HCT116 (cell line): Measurements from ENCODE around the gene TBC1D1. TPM values are rescaled to one million over a fixed set of nuclear protein-coding genes. Genes with fewer than 3 reads are reported as not detected.

ENCODE experiments used
- ATAC-seq: fragments of 200-7000 bp; cut with Tn5 transposase; 2 replicates; pipeline ENCODE4 v1.9.1; 2020; ENCODE audit warnings: mild to moderate bottlenecking, moderate library complexity
- BruUV-seq: library from RNA; stranded (reverse); fragments of 400-500 nt; replicated peaks from 2 replicates; lab custom pipeline; 2021; lab: Mats Ljungman, UMichigan
- CTCF ChIA-PET: fragments of 300-600 bp; sonication (Branson Sonifier 250); formaldehyde crosslinking; loops from one replicate; lab custom pipeline; 2021; ENCODE audit warnings: antibody characterized with exemption; lab: Charles Lee
- POLR2A ChIA-PET: fragments of 300-600, 350-600 bp; sonication (Branson Sonifier 250); formaldehyde crosslinking; loops from one replicate; lab custom pipeline; 2021; ENCODE audit warnings: antibody characterized with exemption; lab: Charles Lee
- RAD21 ChIA-PET, 2 experiments: fragments of 300-600 bp; sonication (Branson Sonifier 250); formaldehyde crosslinking; loops; one replicate each; lab custom pipeline; 2023; ENCODE audit warnings: low total read pairs in 2 of 2; ENCODE audit not compliant: uncharacterized antibody in 2 of 2, unreplicated experiment in 2 of 2, low non-redundant PET in 1 of 2; lab: Charles Lee
- DNase-seq: peaks from one replicate; pipeline ENCODE4 v3.0.0-alpha.2; 2010; ENCODE audit warnings: low read depth, low spot score
- H2AFZ ChIP-seq: fragments of 200-600 bp; shearing (Covaris generic), sonication (generic); 2 replicates; pipeline ENCODE4 v1.6.1; 2017; ENCODE audit warnings: low read depth, mixed run types, mixed read lengths, antibody characterized with exemption, low read length; ENCODE audit not compliant: poor library complexity, severe bottlenecking
- H3K27ac ChIP-seq: 2 replicates; pipeline ENCODE4 v1.5.1; 2012; ENCODE audit warnings: low read depth, low read length
- H3K27me3 ChIP-seq: fragments of 200-600 bp; sonication (generic); 2 replicates; pipeline ENCODE4 v1.6.1; 2016; ENCODE audit warnings: mixed run types, low read length, mixed read lengths; ENCODE audit not compliant: insufficient read depth
- H3K36me3 ChIP-seq, 2 experiments: fragments of 200-500 bp in 1 of 2; fragments of 200-600 bp in 1 of 2; sonication (Bioruptor generic) in 1 of 2; sonication (generic) in 1 of 2; 2 replicates each; pipeline versions ENCODE4 v1.5.1 to v1.6.1; 2014 to 2016; ENCODE audit warnings: low read length in 2 of 2, inconsistent platforms in 1 of 2, mixed read lengths in 1 of 2, mixed run types in 1 of 2; ENCODE audit not compliant: insufficient read depth in 2 of 2, control insufficient read depth in 1 of 2
- H3K4me1 ChIP-seq, 2 experiments: fragments of 200-600 bp in 1 of 2; sonication (generic) in 1 of 2; 2 replicates each; pipeline versions ENCODE4 v1.5.1 to v1.6.1; 2012 to 2017; ENCODE audit warnings: low read length in 2 of 2, inconsistent platforms in 1 of 2, mild to moderate bottlenecking in 1 of 2, mixed read lengths in 1 of 2, mixed run types in 1 of 2, moderate library complexity in 1 of 2; ENCODE audit not compliant: insufficient read depth in 2 of 2, control insufficient read depth in 1 of 2
- H3K4me2 ChIP-seq: fragments of 200-600 bp; sonication (generic); 2 replicates; pipeline ENCODE4 v1.6.1; 2017; ENCODE audit warnings: mixed run types, low read length, mixed read lengths
- H3K4me3 ChIP-seq, 2 experiments: fragments of 200-600 bp in 1 of 2; sonication (generic) in 1 of 2; replicated peaks in 1 of 2; 2 replicates each; pipeline ENCODE4 v1.5.1; 2011 to 2016; ENCODE audit warnings: low read length in 2 of 2, control low read depth in 1 of 2, low read depth in 1 of 2, mild to moderate bottlenecking in 1 of 2, mixed read lengths in 1 of 2, mixed run types in 1 of 2
- H3K79me2 ChIP-seq: fragments of 200-600 bp; sonication (generic); 2 replicates; pipeline ENCODE4 v1.6.1; 2017; ENCODE audit warnings: mild to moderate bottlenecking, mixed run types, low read length, moderate library complexity, mixed read lengths; ENCODE audit not compliant: insufficient read depth
- H3K9ac ChIP-seq: fragments of 200-600 bp; sonication (generic); 2 replicates; pipeline ENCODE4 v1.6.1; 2016; ENCODE audit warnings: low read length, mixed read lengths
- H3K9me2 ChIP-seq: fragments of 200-600 bp; sonication (generic), shearing (Covaris generic); 2 replicates; pipeline ENCODE4 v1.6.1; 2017; ENCODE audit warnings: mixed run types, mild to moderate bottlenecking, moderate library complexity; ENCODE audit not compliant: insufficient read depth
- H3K9me3 ChIP-seq, 2 experiments: fragments of 200-500 bp in 1 of 2; fragments of 200-600 bp in 1 of 2; sonication (Bioruptor generic) in 1 of 2; sonication (generic) in 1 of 2; 2 replicates each; pipeline ENCODE4 v1.6.1; 2014 to 2017; ENCODE audit warnings: low read length in 2 of 2, mixed read lengths in 2 of 2, inconsistent platforms in 1 of 2, low read depth in 1 of 2, mild to moderate bottlenecking in 1 of 2, mixed run types in 1 of 2, moderate library complexity in 1 of 2; ENCODE audit not compliant: control insufficient read depth in 1 of 2, insufficient read depth in 1 of 2
- H4K20me1 ChIP-seq: fragments of 200-600 bp; sonication (generic), shearing (Covaris generic); 2 replicates; pipeline ENCODE4 v1.6.1; 2017; ENCODE audit warnings: mixed run types, mild to moderate bottlenecking, moderate library complexity; ENCODE audit not compliant: insufficient read depth
- CBX3 ChIP-seq: IDR thresholded peaks from 2 replicates; pipeline ENCODE4 v1.6.1; 2012; ENCODE audit warnings: low read depth
- EZH2phosphoT487 ChIP-seq: fragments of 200-600 bp; IDR thresholded peaks from 2 replicates; pipeline ENCODE4 v1.6.1; 2018; ENCODE audit warnings: antibody characterized with exemption, borderline replicate concordance
- FOSL1 ChIP-seq: IDR thresholded peaks from 2 replicates; pipeline ENCODE4 v1.6.1; 2012; ENCODE audit warnings: low read depth
- JUND ChIP-seq: IDR thresholded peaks from 2 replicates; pipeline ENCODE4 v1.6.1; 2012
- POLR2A ChIP-seq: IDR thresholded peaks from 2 replicates; pipeline ENCODE4 v1.7.0; 2011; ENCODE audit warnings: borderline replicate concordance; ENCODE audit not compliant: insufficient read depth, insufficient read length; ENCODE audit errors: extremely low read depth
- POLR2AphosphoS5 ChIP-seq: IDR thresholded peaks from 2 replicates; pipeline ENCODE4 v1.6.1; 2011; ENCODE audit warnings: mild to moderate bottlenecking, low read depth, low read length, moderate library complexity
- RAD21 ChIP-seq: IDR thresholded peaks from 2 replicates; pipeline ENCODE4 v1.6.1; 2012; ENCODE audit warnings: low read depth, mild to moderate bottlenecking
- SIN3A ChIP-seq: IDR thresholded peaks from 2 replicates; pipeline ENCODE4 v1.6.1; 2012; ENCODE audit warnings: low read depth
- SRF ChIP-seq: IDR thresholded peaks from 2 replicates; pipeline ENCODE4 v1.6.1; 2012; ENCODE audit warnings: low read depth
- YY1 ChIP-seq: IDR thresholded peaks from 2 replicates; pipeline ENCODE4 v1.6.1; 2011; ENCODE audit warnings: low read length, low read depth, moderate library complexity, mild to moderate bottlenecking; ENCODE audit not compliant: insufficient replicate concordance; ENCODE audit errors: extremely low read depth
- ZFX ChIP-seq: fragments of 450-650 bp; IDR thresholded peaks from 2 replicates; pipeline ENCODE4 v1.6.1; 2017
- ZNF274 ChIP-seq: fragments of 200-500 bp; sonication (Bioruptor generic); IDR thresholded peaks from 2 replicates; pipeline ENCODE4 v1.6.1; 2014; ENCODE audit warnings: mild to moderate bottlenecking, low read depth, low read length, inconsistent platforms
- intact Hi-C: fragments of 100-400 bp; cut with micrococcal nuclease; formaldehyde crosslinking; loops from 2 replicates; pipeline ENCODE4 v1.10.0; 2022
- total RNA-seq: library from RNA; stranded (reverse); gene quantifications from one replicate; pipeline ENCODE4 v1.2.1, GENCODE V29; 2021; ENCODE audit not compliant: unreplicated experiment
- TF ChIP-seq, protein P1 (sequence below), 3 experiments: fragments of 200-600 bp in 1 of 3; sonication (generic) in 1 of 3; IDR thresholded peaks in 2 of 3; conservative IDR thresholded peaks in 1 of 3; 2 replicates each; pipeline ENCODE4 v1.5.1; 2012 to 2017; ENCODE audit warnings: low read depth in 2 of 3, low read length in 2 of 3, antibody characterized with exemption in 1 of 3, borderline replicate concordance in 1 of 3, control low read depth in 1 of 3, mild to moderate bottlenecking in 1 of 3, mixed read lengths in 1 of 3, mixed run types in 1 of 3, moderate library complexity in 1 of 3; ENCODE audit not compliant: insufficient read depth in 1 of 3
- TF ChIP-seq, protein P2 (sequence below): IDR thresholded peaks from 2 replicates; pipeline ENCODE4 v1.6.1; 2011; ENCODE audit warnings: mild to moderate bottlenecking, low read length, moderate library complexity; ENCODE audit not compliant: insufficient replicate concordance; ENCODE audit errors: extremely low read depth
- TF ChIP-seq, protein P3 (sequence below): IDR thresholded peaks from 2 replicates; pipeline ENCODE4 v1.6.1; 2012
- TF ChIP-seq, protein P4 (sequence below): IDR thresholded peaks from 2 replicates; pipeline ENCODE4 v1.6.1; 2012; ENCODE audit warnings: low read depth

The TBC1D1 gene
- total RNA-seq, 1 experiment from 2014 or later, result 82.7 TPM

DNA sequence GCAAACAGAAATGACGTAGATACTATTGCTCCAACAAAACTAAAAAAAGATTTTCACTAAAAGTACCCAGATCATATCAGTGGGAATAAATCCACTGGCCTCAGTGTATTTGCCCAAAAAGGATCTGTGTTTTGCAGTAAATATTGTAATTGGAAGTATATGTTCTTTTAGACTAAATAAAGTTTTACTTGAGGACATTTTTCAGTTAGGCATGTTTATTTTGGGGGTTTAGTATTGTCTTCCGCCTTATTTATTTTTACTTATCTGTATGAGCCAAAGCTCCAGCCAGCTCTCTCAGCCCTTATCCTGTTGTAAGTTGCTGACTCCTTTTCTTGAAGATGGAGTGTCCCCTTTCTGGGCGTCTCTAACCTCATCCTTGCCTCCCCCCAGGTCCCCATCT, 119.1 kb downstream of the TBC1D1 start:
- Histone ChIP-seq H3K4me1 (peaks cover 5 to 22% of the 10 kb centered on the region in 2 experiments; a peak in 2 of 4 replicates), H3K27ac (no peak overlapping the region), H3K9me3 (no peaks in the 10 kb centered on the region), H4K20me1 (0 out of 2 replicates have a peak, but pooled peaks cover 5% of the 10 kb centered on the region), H3K27me3 (no peaks in the 10 kb centered on the region), H2AFZ (no peak overlapping the region), H3K9ac (no peak overlapping the region), H3K4me2 (no peak overlapping the region), H3K9me2 (no peaks in the 10 kb centered on the region), H3K36me3 (no peaks in the 10 kb centered on the region; a peak in 1 of 4 replicates), H3K4me3 (no peak overlapping the region), H3K79me2 (peaks cover 8% of the 10 kb centered on the region)
- CTCF ChIA-PET, result no interaction called here
- RAD21 ChIA-PET, result no interaction called here
- ATAC-seq, result no peak
- intact Hi-C loops, result no loop called here
- TF ChIP-seq SIN3A (no peak), SRF (no peak), EZH2phosphoT487 (no peak), RAD21 (no peak), CBX3 (no peak), ZNF274 (no peak), POLR2A (no peak), JUND (no peak), YY1 (no peak), ZFX (no peak), POLR2AphosphoS5 (no peak), FOSL1 (no peak)
- TF ChIP-seq, protein P1, sequence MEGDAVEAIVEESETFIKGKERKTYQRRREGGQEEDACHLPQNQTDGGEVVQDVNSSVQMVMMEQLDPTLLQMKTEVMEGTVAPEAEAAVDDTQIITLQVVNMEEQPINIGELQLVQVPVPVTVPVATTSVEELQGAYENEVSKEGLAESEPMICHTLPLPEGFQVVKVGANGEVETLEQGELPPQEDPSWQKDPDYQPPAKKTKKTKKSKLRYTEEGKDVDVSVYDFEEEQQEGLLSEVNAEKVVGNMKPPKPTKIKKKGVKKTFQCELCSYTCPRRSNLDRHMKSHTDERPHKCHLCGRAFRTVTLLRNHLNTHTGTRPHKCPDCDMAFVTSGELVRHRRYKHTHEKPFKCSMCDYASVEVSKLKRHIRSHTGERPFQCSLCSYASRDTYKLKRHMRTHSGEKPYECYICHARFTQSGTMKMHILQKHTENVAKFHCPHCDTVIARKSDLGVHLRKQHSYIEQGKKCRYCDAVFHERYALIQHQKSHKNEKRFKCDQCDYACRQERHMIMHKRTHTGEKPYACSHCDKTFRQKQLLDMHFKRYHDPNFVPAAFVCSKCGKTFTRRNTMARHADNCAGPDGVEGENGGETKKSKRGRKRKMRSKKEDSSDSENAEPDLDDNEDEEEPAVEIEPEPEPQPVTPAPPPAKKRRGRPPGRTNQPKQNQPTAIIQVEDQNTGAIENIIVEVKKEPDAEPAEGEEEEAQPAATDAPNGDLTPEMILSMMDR (IDR thresholded peaks at IDR 0.05 in 2 of 3, conservative IDR thresholded peaks at IDR 0.05 in 1 of 3; ENCODE audit: borderline replicate concordance in 1 of 3, insufficient read depth in 1 of 3, low read depth in 2 of 3, low read length in 2 of 3), result no peak
- TF ChIP-seq, protein P2, sequence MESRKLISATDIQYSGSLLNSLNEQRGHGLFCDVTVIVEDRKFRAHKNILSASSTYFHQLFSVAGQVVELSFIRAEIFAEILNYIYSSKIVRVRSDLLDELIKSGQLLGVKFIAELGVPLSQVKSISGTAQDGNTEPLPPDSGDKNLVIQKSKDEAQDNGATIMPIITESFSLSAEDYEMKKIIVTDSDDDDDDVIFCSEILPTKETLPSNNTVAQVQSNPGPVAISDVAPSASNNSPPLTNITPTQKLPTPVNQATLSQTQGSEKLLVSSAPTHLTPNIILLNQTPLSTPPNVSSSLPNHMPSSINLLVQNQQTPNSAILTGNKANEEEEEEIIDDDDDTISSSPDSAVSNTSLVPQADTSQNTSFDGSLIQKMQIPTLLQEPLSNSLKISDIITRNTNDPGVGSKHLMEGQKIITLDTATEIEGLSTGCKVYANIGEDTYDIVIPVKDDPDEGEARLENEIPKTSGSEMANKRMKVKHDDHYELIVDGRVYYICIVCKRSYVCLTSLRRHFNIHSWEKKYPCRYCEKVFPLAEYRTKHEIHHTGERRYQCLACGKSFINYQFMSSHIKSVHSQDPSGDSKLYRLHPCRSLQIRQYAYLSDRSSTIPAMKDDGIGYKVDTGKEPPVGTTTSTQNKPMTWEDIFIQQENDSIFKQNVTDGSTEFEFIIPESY, result no peak
- TF ChIP-seq, protein P3, sequence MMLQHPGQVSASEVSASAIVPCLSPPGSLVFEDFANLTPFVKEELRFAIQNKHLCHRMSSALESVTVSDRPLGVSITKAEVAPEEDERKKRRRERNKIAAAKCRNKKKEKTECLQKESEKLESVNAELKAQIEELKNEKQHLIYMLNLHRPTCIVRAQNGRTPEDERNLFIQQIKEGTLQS, result no peak
- TF ChIP-seq, protein P4, sequence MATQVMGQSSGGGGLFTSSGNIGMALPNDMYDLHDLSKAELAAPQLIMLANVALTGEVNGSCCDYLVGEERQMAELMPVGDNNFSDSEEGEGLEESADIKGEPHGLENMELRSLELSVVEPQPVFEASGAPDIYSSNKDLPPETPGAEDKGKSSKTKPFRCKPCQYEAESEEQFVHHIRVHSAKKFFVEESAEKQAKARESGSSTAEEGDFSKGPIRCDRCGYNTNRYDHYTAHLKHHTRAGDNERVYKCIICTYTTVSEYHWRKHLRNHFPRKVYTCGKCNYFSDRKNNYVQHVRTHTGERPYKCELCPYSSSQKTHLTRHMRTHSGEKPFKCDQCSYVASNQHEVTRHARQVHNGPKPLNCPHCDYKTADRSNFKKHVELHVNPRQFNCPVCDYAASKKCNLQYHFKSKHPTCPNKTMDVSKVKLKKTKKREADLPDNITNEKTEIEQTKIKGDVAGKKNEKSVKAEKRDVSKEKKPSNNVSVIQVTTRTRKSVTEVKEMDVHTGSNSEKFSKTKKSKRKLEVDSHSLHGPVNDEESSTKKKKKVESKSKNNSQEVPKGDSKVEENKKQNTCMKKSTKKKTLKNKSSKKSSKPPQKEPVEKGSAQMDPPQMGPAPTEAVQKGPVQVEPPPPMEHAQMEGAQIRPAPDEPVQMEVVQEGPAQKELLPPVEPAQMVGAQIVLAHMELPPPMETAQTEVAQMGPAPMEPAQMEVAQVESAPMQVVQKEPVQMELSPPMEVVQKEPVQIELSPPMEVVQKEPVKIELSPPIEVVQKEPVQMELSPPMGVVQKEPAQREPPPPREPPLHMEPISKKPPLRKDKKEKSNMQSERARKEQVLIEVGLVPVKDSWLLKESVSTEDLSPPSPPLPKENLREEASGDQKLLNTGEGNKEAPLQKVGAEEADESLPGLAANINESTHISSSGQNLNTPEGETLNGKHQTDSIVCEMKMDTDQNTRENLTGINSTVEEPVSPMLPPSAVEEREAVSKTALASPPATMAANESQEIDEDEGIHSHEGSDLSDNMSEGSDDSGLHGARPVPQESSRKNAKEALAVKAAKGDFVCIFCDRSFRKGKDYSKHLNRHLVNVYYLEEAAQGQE, result no peak
- BruUV-seq, result no TSS peak
- DNase-seq, result no peak
- POLR2A ChIA-PET, result no interaction called here
